Transverse colon (tissue), 4 donors: ENCODE results near the gene PRR30. TPM values are rescaled to one million over a fixed set of nuclear protein-coding genes. Genes with fewer than 3 reads are reported as not detected.

Experiments
- DNase-seq: peaks from one replicate; pipeline ENCODE4 v3.0.0-alpha.2; 2019
- H3K27ac ChIP-seq, 4 donors: fragments of 200-600 bp; sonication (generic); 2 replicates each; pipeline ENCODE4 v1.5.1; 2016 to 2018; ENCODE audit warnings: inconsistent platforms in 4 of 4
- H3K27me3 ChIP-seq: fragments of 200-600 bp; sonication (generic); 2 replicates; pipeline ENCODE4 v1.5.1; 2017; ENCODE audit warnings: inconsistent platforms
- H3K36me3 ChIP-seq, 4 donors: fragments of 200-600 bp; sonication (generic); 2 replicates each; pipeline ENCODE4 v1.5.1; 2017 to 2019; ENCODE audit warnings: inconsistent platforms in 4 of 4
- H3K4me1 ChIP-seq, 4 donors: fragments of 200-600 bp; sonication (generic); 2 replicates each; pipeline ENCODE4 v1.5.1; 2017 to 2020; ENCODE audit warnings: inconsistent platforms in 4 of 4
- H3K4me3 ChIP-seq, 4 donors: fragments of 200-600 bp; sonication (generic); 1 replicate in 1 of 4; 2 replicates in 3 of 4; pipeline versions ENCODE4 v1.5.1 to v1.6.1; 2017 to 2019; ENCODE audit warnings: inconsistent platforms in 4 of 4
- H3K9me3 ChIP-seq, 2 donors: fragments of 200-600 bp; sonication (generic); 2 replicates each; pipeline ENCODE4 v1.5.1; 2017 to 2019; ENCODE audit warnings: inconsistent platforms in 2 of 2
- CTCF ChIP-seq, 5 experiments: fragments of 200-600 bp in 3 of 5; fragments of 450-650 bp in 2 of 5; sonication (generic) in 3 of 5; IDR thresholded peaks; 1 replicate in 2 of 5; 2 replicates in 3 of 5; pipeline ENCODE4 v1.5.1; 2016 to 2017; ENCODE audit warnings: antibody characterized with exemption in 5 of 5, inconsistent platforms in 3 of 5, mild to moderate bottlenecking in 2 of 5, moderate library complexity in 1 of 5
- EP300 ChIP-seq: sonication (generic); formaldehyde crosslinking; IDR thresholded peaks from one replicate; pipeline ENCODE4 v1.6.1; 2017; ENCODE audit warnings: antibody characterized with exemption, low read depth
- POLR2A ChIP-seq: fragments of 450-650 bp; IDR thresholded peaks from one replicate; pipeline ENCODE4 v1.6.1; 2016; ENCODE audit warnings: antibody characterized with exemption, mild to moderate bottlenecking, moderate library complexity
- POLR2AphosphoS5 ChIP-seq, 3 donors: sonication (generic); formaldehyde crosslinking; IDR thresholded peaks; one replicate each; pipeline ENCODE4 v1.6.1; 2016; ENCODE audit warnings: antibody characterized with exemption in 3 of 3
- WGBS, 2 donors: methylation state at CpG; one replicate each; pipeline ENCODE4 v1.1.5; 2018; ENCODE audit warnings: low coverage in 1 of 2; 5-methylcytosine and 5-hydroxymethylcytosine counted together
- in situ Hi-C, 4 donors: fragments of 200-750 bp; cut with MboI; loops; one replicate each; pipeline versions ENCODE4 v1.15.0 to v1.15.1; 2017; ENCODE audit warnings: low sequenced_read_pairs in 3 of 4, low pct_ligation_motif_present in 1 of 4, low pct_unique_long_range_greater_than_20kb in 1 of 4
- intact Hi-C: fragments of 100-400 bp; cut with DNase I; formaldehyde crosslinking; loops from one replicate; pipeline ENCODE4 v1.15.1; 2023; ENCODE audit warnings: low total_unique reads
- total RNA-seq, 4 donors: library from RNA; depleted of rRNA; stranded (reverse); fragments of >200 nt; gene quantifications; one replicate each; pipeline ENCODE4 v1.1.0, GENCODE V29; 2016

Gene PRR30
- total RNA-seq, 4 donors from 2014 or later, result not detected

- Histone ChIP-seq H3K9me3 (no peaks in the 10 kb centered on the region), H3K4me3 (no peak overlapping the region), H3K27ac (no peak overlapping the region), H3K36me3 (no peaks in the 10 kb centered on the region), H3K4me1 (peaks cover 3 to 14% (median 9%) of the 10 kb centered on the region in 4 donors), H3K27me3 (no peaks in the 10 kb centered on the region)
- 75 to 80% methylated on average over 1 to 3 of the region's 3 CpGs for WGBS, 2 donors
- DNase-seq, result no peak
- in situ Hi-C loops (loop anchor here (5.0 to 25.0 kb wide), 3 partner anchors 95 to 185 kb away; partner anchors contain the start of genes MAPRE3 (in 3 of the 4) and TRIM54 (in 1 of the 4)), intact Hi-C loops (no loop called here)
- TF ChIP-seq CTCF (IDR thresholded peaks at IDR 0.05), result no peak
- TF ChIP-seq POLR2AphosphoS5 (IDR thresholded peaks at IDR 0.05), result no peak
- TF ChIP-seq POLR2A, result no peak
- no peak for TF ChIP-seq EP300
These were observed 42.4 kb downstream of the PRR30 start for GRCh38 chr2:27096748-27097297.

- DNase-seq, result peak; percentile 55
- intact Hi-C loops, result no loop called here
- Histone ChIP-seq H3K4me3 (peak overlapping the region in 1 of 4 donors; percentile 34), H3K27me3 (no peaks in the 10 kb centered on the region), H3K27ac (no peak overlapping the region), H3K4me1 (peaks cover 3 to 14% (median 9%) of the 10 kb centered on the region in 4 donors), H3K9me3 (no peaks in the 10 kb centered on the region), H3K36me3 (no peaks in the 10 kb centered on the region)
- in situ Hi-C loops, result loop anchor here (5.0 to 25.0 kb wide), 3 partner anchors 96 to 186 kb away; partner anchors contain the start of genes MAPRE3 (in 3 of the 4) and TRIM54 (in 1 of the 4)
- WGBS, 2 donors, result 48 to 100% methylated on average over 1 to 16 of the region's 18 CpGs
- TF ChIP-seq CTCF (IDR thresholded peaks at IDR 0.05) (no peak), POLR2AphosphoS5 (IDR thresholded peaks at IDR 0.05) (no peak), POLR2A (no peak), EP300 (no peak)
These were observed 43.2 kb downstream of the PRR30 start for GRCh38 chr2:27095745-27096651.

GRCh38 chr2:27095427-27095744, 43.8 kb downstream of the PRR30 start:
- Histone ChIP-seq H3K27ac (no peak overlapping the region), H3K36me3 (no peaks in the 10 kb centered on the region), H3K4me1 (peaks cover 3 to 14% (median 9%) of the 10 kb centered on the region in 4 donors), H3K27me3 (no peaks in the 10 kb centered on the region), H3K4me3 (no peak overlapping the region), H3K9me3 (no peaks in the 10 kb centered on the region)
- in situ Hi-C loops, result loop anchor here (5.0 to 25.0 kb wide), 3 partner anchors 97 to 187 kb away; partner anchors contain the start of genes MAPRE3 (in 3 of the 4) and TRIM54 (in 1 of the 4)
- WGBS, 2 donors, result 100% methylated on average over 2 of the region's 2 CpGs
- no peak for DNase-seq
- intact Hi-C loops, result no loop called here
- TF ChIP-seq POLR2AphosphoS5 (IDR thresholded peaks at IDR 0.05), result no peak
- TF ChIP-seq EP300, result no peak

- no peak for TF ChIP-seq EP300
- Histone ChIP-seq H3K9me3 (no peaks in the 10 kb centered on the region), H3K27me3 (no peaks in the 10 kb centered on the region), H3K4me1 (peaks cover 3 to 14% (median 9%) of the 10 kb centered on the region in 4 donors), H3K27ac (no peak overlapping the region), H3K4me3 (no peak overlapping the region), H3K36me3 (no peaks in the 10 kb centered on the region)
- intact Hi-C loops, result no loop called here
- 83 to 93% methylated on average over 3 to 24 of the region's 24 CpGs for WGBS, 2 donors
- in situ Hi-C loops, result loop anchor here in 3 of 4 donors (25.0 kb wide), 1 partner anchor 132 kb away; the partner anchor contains the start of gene MAPRE3 (in 3 of the 3)
- no peak for DNase-seq
These were observed 44.7 kb downstream of the PRR30 start for GRCh38 chr2:27094353-27094984.
